ENCODE results near the gene TNN.

GRCh38 chr1:175126347-175126746, 58.7 kb downstream of the TNN start:
- TF ChIP-seq, protein P1, sequence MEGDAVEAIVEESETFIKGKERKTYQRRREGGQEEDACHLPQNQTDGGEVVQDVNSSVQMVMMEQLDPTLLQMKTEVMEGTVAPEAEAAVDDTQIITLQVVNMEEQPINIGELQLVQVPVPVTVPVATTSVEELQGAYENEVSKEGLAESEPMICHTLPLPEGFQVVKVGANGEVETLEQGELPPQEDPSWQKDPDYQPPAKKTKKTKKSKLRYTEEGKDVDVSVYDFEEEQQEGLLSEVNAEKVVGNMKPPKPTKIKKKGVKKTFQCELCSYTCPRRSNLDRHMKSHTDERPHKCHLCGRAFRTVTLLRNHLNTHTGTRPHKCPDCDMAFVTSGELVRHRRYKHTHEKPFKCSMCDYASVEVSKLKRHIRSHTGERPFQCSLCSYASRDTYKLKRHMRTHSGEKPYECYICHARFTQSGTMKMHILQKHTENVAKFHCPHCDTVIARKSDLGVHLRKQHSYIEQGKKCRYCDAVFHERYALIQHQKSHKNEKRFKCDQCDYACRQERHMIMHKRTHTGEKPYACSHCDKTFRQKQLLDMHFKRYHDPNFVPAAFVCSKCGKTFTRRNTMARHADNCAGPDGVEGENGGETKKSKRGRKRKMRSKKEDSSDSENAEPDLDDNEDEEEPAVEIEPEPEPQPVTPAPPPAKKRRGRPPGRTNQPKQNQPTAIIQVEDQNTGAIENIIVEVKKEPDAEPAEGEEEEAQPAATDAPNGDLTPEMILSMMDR (IDR thresholded peaks at IDR 0.05): no peak
- TF ChIP-seq POLR2A (IDR thresholded peaks at IDR 0.05) (no peak), POLR2AphosphoS5 (IDR thresholded peaks at IDR 0.05) (no peak)
